Calu3 (cell line): ENCODE results near the gene METRN. TPM values are rescaled to one million over a fixed set of nuclear protein-coding genes. Genes with fewer than 3 reads are reported as not detected.

Experiments used
- BruUV-seq: library from RNA; stranded (reverse); fragments of 400-500 nt; replicated peaks from 2 replicates; lab custom pipeline; 2021; lab: Mats Ljungman, UMichigan
- CTCF ChIA-PET: fragments of 300-600 bp; sonication (Branson Sonifier 250); formaldehyde crosslinking; loops from one replicate; lab custom pipeline; 2022; ENCODE audit warnings: antibody characterized with exemption; lab: Charles Lee
- DNase-seq: peaks from one replicate; pipeline ENCODE4 v3.0.0; 2022
- H3K27ac Mint-ChIP-seq: one replicate; pipeline ENCODE4 v1.8.0; 2022; ENCODE audit warnings: mixed read lengths; ENCODE audit not compliant: unreplicated experiment
- H3K27me3 Mint-ChIP-seq: one replicate; pipeline ENCODE4 v1.8.0; 2022; ENCODE audit warnings: mixed read lengths; ENCODE audit not compliant: unreplicated experiment
- H3K36me3 Mint-ChIP-seq: one replicate; pipeline ENCODE4 v1.8.0; 2022; ENCODE audit warnings: mild to moderate bottlenecking, moderate library complexity, mixed read lengths; ENCODE audit not compliant: insufficient read depth, unreplicated experiment
- H3K4me1 Mint-ChIP-seq: one replicate; pipeline ENCODE4 v1.8.0; 2022; ENCODE audit warnings: mild to moderate bottlenecking, low read depth, mixed read lengths; ENCODE audit not compliant: unreplicated experiment
- H3K4me3 Mint-ChIP-seq: one replicate; pipeline ENCODE4 v1.8.0; 2022; ENCODE audit warnings: mild to moderate bottlenecking, low read depth, moderate library complexity, mixed read lengths; ENCODE audit not compliant: unreplicated experiment
- H3K9me3 Mint-ChIP-seq: one replicate; pipeline ENCODE4 v1.8.0; 2022; ENCODE audit warnings: low read depth, mixed read lengths; ENCODE audit not compliant: unreplicated experiment
- CTCF ChIP-seq: fragments of 200-600 bp; IDR thresholded peaks from one replicate; pipeline ENCODE4 v1.8.0; 2022; ENCODE audit warnings: antibody characterized with exemption; ENCODE audit not compliant: unreplicated experiment
- intact Hi-C: fragments of 100-400 bp; cut with micrococcal nuclease; formaldehyde crosslinking; loops from one replicate; pipeline ENCODE4 v1.10.0; 2022; ENCODE audit not compliant: unreplicated experiment
- total RNA-seq: library from RNA; stranded (reverse); gene quantifications from 2 replicates; pipeline ENCODE4 v1.2.3, GENCODE V29; 2022

Gene METRN
- total RNA-seq, 1 experiment from 2014 or later = 51.7 TPM

- peaks cover 6% of the 10 kb centered on the region for H3K4me1 Mint-ChIP-seq
- no peak overlapping the region for H3K4me3 Mint-ChIP-seq
- BruUV-seq = no TSS peak
- no peak for TF ChIP-seq CTCF
- no peak overlapping the region for H3K27ac Mint-ChIP-seq
- peaks cover 88% of the 10 kb centered on the region for H3K27me3 Mint-ChIP-seq
- peaks cover 8% of the 10 kb centered on the region for H3K36me3 Mint-ChIP-seq
- CTCF ChIA-PET = interaction anchor here (0.5 to 1.4 kb wide), 4 partner anchors 12 to 80 kb away, joined by 3 to 4 read pairs (median 3); partner anchors contain the start of gene CIAO3
- no peak for DNase-seq
- no peaks in the 10 kb centered on the region for H3K9me3 Mint-ChIP-seq
- intact Hi-C loops = no loop called here
Observed at GRCh38 chr16:707062-707538, 7.8 kb upstream of the METRN start.

- CTCF ChIA-PET = no interaction called here
- H3K9me3 Mint-ChIP-seq = no peaks in the 10 kb centered on the region
Observed at GRCh38 chr16:708019-708418, 6.9 kb upstream of the METRN start.

GRCh38 chr16:708959-709358, 6.0 kb upstream of the METRN start:
- Mint-ChIP-seq H3K9me3 (no peaks in the 10 kb centered on the region), H3K27me3 (peaks cover 69% of the 10 kb centered on the region), H3K36me3 (peaks cover 12% of the 10 kb centered on the region), H3K4me1 (peaks cover 6% of the 10 kb centered on the region), H3K27ac (no peak overlapping the region), H3K4me3 (no peak overlapping the region)
- no TSS peak for BruUV-seq
- intact Hi-C loops = no loop called here
- TF ChIP-seq CTCF = no peak
- no peak for DNase-seq
- CTCF ChIA-PET = interaction anchor here (0.6 kb wide), 1 partner anchor 477 kb away, joined by 4 read pairs; no protein-coding TSS in a partner anchor

More at GRCh38 chr16:708019-708418, 6.9 kb upstream of the METRN start:
- Mint-ChIP-seq H3K36me3 (peaks cover 11% of the 10 kb centered on the region), H3K27me3 (peaks cover 79% of the 10 kb centered on the region), H3K27ac (no peak overlapping the region), H3K4me1 (peaks cover 6% of the 10 kb centered on the region), H3K4me3 (no peak overlapping the region)
- BruUV-seq = no TSS peak
- no peak for DNase-seq
- TF ChIP-seq CTCF = no peak
- intact Hi-C loops = no loop called here

- intact Hi-C loops = loop anchor here (5.0 kb wide), 1 partner anchor 77 kb away; the partner anchor contains the start of genes CHTF18 and RPUSD1
- CTCF ChIA-PET = interaction anchor here (0.6 kb wide), 1 partner anchor 478 kb away, joined by 4 read pairs; no protein-coding TSS in a partner anchor
- peaks cover 6% of the 10 kb centered on the region for H3K4me1 Mint-ChIP-seq
- H3K36me3 Mint-ChIP-seq = peaks cover 17% of the 10 kb centered on the region
- peaks cover 61% of the 10 kb centered on the region for H3K27me3 Mint-ChIP-seq
- no peak overlapping the region for H3K4me3 Mint-ChIP-seq
- BruUV-seq = no TSS peak
- TF ChIP-seq CTCF = no peak
- DNase-seq = peak; percentile 65
- no peaks in the 10 kb centered on the region for H3K9me3 Mint-ChIP-seq
- H3K27ac Mint-ChIP-seq = no peak overlapping the region
Observed at GRCh38 chr16:709566-710499, 5.1 kb upstream of the METRN start.
